ENCODE data around the gene MCU.

DNA sequence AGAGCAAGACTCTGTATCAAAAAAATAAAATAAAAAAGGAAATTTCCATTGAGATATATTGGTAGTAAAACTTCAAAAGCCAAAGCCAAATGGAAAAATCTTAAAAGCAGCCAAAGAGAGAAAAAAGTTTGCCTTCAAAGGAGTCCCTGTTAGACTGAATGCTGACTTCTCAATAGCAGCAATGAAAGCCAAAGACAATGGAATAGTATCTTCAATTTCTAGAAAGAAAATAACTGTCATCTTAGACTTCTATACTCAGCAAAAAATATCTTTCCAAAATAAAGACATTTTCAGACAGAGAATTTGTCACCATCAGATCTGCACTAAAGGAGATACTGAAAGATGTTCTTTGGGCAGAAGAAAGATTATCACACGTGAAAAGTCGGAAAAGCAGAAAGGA, 187.3 kb downstream of the MCU start:
- no peak for TF ChIP-seq CTCF (IDR thresholded peaks at IDR 0.05)
- no peak for TF ChIP-seq POLR2A (IDR thresholded peaks at IDR 0.05)

Data from body of pancreas (tissue), 4 donors.